NCI-H1436 treated with DMSO at 0.1 percent for 48 hours (cell line): Measurements from ENCODE around the gene EIF3F.

Experiments used
- DNase-seq: peaks from one replicate; lab custom pipeline; 2025; lab: John Stamatoyannopoulos, UW

Gene EIF3F

GRCh38 chr11:8038811-8039529, 51.8 kb downstream of the EIF3F start:
- no peak for DNase-seq

GRCh38 chr11:8039530-8040260, 52.6 kb downstream of the EIF3F start:
- no peak for DNase-seq

GRCh38 chr11:8040261-8040920, 53.3 kb downstream of the EIF3F start:
- no peak for DNase-seq

- no peak for DNase-seq
These were observed 53.8 kb downstream of the EIF3F start for GRCh38 chr11:8040921-8041285.

GRCh38 chr11:8041576-8041975, 54.4 kb downstream of the EIF3F start:
- no peak for DNase-seq

- DNase-seq, result no peak
These were observed 56.6 kb downstream of the EIF3F start for GRCh38 chr11:8043756-8044155.

- DNase-seq, result no peak
These were observed 58.7 kb downstream of the EIF3F start for GRCh38 chr11:8045839-8046238.

GRCh38 chr11:8047382-8047781, 60.2 kb downstream of the EIF3F start:
- no peak for DNase-seq

GRCh38 chr11:8049084-8049483, 61.9 kb downstream of the EIF3F start:
- no peak for DNase-seq
